GM21576 (cell line): Measurements from ENCODE around the gene PON3.

Source experiments
- ATAC-seq: cut with Tn5 transposase; IDR thresholded peaks from one replicate; pipeline ENCODE4 v1.9.1; 2021; ENCODE audit warnings: mild to moderate bottlenecking, moderate library complexity; ENCODE audit not compliant: unreplicated experiment

PON3 gene

GRCh38 chr7:95342642-95343307, 53.4 kb downstream of the PON3 start:
- no peak for ATAC-seq

- ATAC-seq, result no peak
Measured at GRCh38 chr7:95342029-95342428, 54.1 kb downstream of the PON3 start.

- no peak for ATAC-seq
Measured at GRCh38 chr7:95340491-95340890, 55.7 kb downstream of the PON3 start.

GRCh38 chr7:95338832-95339231, 57.3 kb downstream of the PON3 start:
- ATAC-seq, result no peak

GRCh38 chr7:95335093-95335492, 61.1 kb downstream of the PON3 start:
- ATAC-seq, result no peak

- ATAC-seq, result no peak
Measured at GRCh38 chr7:95334447-95334846, 61.7 kb downstream of the PON3 start.

GRCh38 chr7:95330961-95331337, 65.2 kb downstream of the PON3 start:
- peak; percentile 26 for ATAC-seq

- ATAC-seq, result peak; percentile 96
Measured at GRCh38 chr7:95330204-95330960, 65.8 kb downstream of the PON3 start.

- no peak for ATAC-seq
Measured at GRCh38 chr7:95327356-95327755, 68.8 kb downstream of the PON3 start.

GRCh38 chr7:95324431-95324830, 71.7 kb downstream of the PON3 start, which contains the start of gene PON1:
TSS of gene PON1 (minus strand) at chr7:95324532. CDS start at chr7:95324475, 57 bp downstream.
- no peak for ATAC-seq

- no peak for ATAC-seq
Measured at GRCh38 chr7:95323410-95324129, 72.6 kb downstream of the PON3 start.

- no peak for ATAC-seq
Measured at GRCh38 chr7:95322854-95323253, 73.3 kb downstream of the PON3 start.

- ATAC-seq, result no peak
Measured at GRCh38 chr7:95322396-95322795, 73.8 kb downstream of the PON3 start.

GRCh38 chr7:95321720-95322119, 74.5 kb downstream of the PON3 start:
- ATAC-seq, result no peak

- no peak for ATAC-seq
Measured at GRCh38 chr7:95320651-95321050, 75.5 kb downstream of the PON3 start.

- ATAC-seq, result no peak
Measured at GRCh38 chr7:95319570-95319969, 76.6 kb downstream of the PON3 start.

GRCh38 chr7:95318501-95319100, 77.6 kb downstream of the PON3 start:
- ATAC-seq, result no peak

GRCh38 chr7:95317966-95318365, 78.2 kb downstream of the PON3 start:
- no peak for ATAC-seq

GRCh38 chr7:95317546-95317945, 78.6 kb downstream of the PON3 start:
- ATAC-seq, result no peak

- peak; percentile 90 for ATAC-seq
Measured at GRCh38 chr7:95316588-95316987, 79.6 kb downstream of the PON3 start.

GRCh38 chr7:95312561-95312960, 83.6 kb downstream of the PON3 start:
- ATAC-seq, result no peak
